ENCODE measurements around the gene PDCD1. TPM values are rescaled to one million over a fixed set of nuclear protein-coding genes. Genes with fewer than 3 reads are reported as not detected.

Gene PDCD1
- total RNA-seq, 2 experiments from 2014 or later = 9.5 to 11.4 TPM

DNA sequence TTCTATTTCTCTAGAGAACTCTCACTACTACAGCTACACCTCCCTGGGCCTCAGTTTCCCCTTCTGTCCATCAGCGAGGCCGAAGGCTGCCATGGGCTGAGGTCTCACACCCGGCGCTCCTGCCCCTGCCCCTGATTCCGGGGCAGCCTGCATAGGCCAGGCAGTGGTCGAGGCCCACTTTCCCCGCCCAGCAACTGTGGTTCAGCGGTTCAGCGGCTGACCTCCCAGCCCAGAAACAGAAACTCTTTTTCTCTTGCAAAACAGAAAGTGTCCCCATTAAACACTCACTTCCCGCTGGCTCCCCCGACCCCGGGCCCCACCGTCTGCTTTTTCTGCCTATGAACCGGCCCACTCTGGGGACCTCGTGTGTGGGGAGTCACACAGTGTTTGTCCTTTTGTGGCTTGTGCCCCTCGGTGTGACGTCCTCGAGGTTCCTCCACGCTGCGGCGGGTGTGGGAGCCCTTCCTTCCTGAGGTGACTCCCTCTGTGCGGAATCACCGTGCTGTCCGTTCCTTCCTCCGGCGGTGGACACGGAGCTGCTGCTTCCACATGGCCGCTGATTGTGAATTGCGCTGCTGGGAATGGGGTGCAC is 16.0 kb downstream of the PDCD1 start:
- Histone ChIP-seq H3K4me3 (ENCODE audit: low read length) (peak overlapping the region; percentile 49), H3K36me3 (ENCODE audit: insufficient read depth, low read length) (no peaks in the 10 kb centered on the region), H3K27me3 (ENCODE audit: control insufficient read depth in 1 of 2, insufficient read depth in 2 of 2, low read length in 2 of 2) (no peaks in the 10 kb centered on the region), H3K9me3 (ENCODE audit: control insufficient read depth in 1 of 2, insufficient read depth in 1 of 2, low read length in 2 of 2) (no peaks in the 10 kb centered on the region), H3K4me1 (ENCODE audit: insufficient read depth, low read length) (peaks cover 34% of the 10 kb centered on the region), H3K27ac (ENCODE audit: low read depth in 1 of 2, low read length in 2 of 2) (peak overlapping the region in 1 of 2 donors; percentile 30)
- intact Hi-C loops (cut with DNase I, micrococcal nuclease) = no loop called here
- peak; percentile 41 for ATAC-seq (ENCODE audit: poor library complexity)
- H3K36me3 Mint-ChIP-seq (ENCODE audit: low read depth) = no peaks in the 10 kb centered on the region
- peak overlapping the region; percentile 83 for H3K27ac Mint-ChIP-seq
- no peaks in the 10 kb centered on the region for H3K27me3 Mint-ChIP-seq
- DNase-seq = peak in 8 of 14 experiments; percentile 13 to 77 (median 50)
- ChIA-PET CTCF (no interaction called here), POLR2A (interaction anchor here (1.0 to 2.3 kb wide), 2 partner anchors 17 to 141 kb away, joined by 3 to 5 read pairs; partner anchors contain the start of gene ING5)
- H3K9me3 Mint-ChIP-seq = no peaks in the 10 kb centered on the region
- TF ChIP-seq CTCF (IDR thresholded peaks at IDR 0.05) = no peak
- H3K4me3 Mint-ChIP-seq = peak overlapping the region; percentile 56
- peaks cover 38% of the 10 kb centered on the region for H3K4me1 Mint-ChIP-seq (ENCODE audit: low read depth)

- no peaks in the 10 kb centered on the region for H3K9me3 ChIP-seq (ENCODE audit: control insufficient read depth in 1 of 2, insufficient read depth in 1 of 2, low read length in 2 of 2)
- Mint-ChIP-seq H3K4me3 (peak overlapping the region; percentile 56), H3K9me3 (no peaks in the 10 kb centered on the region), H3K27ac (peak overlapping the region; percentile 83), H3K36me3 (ENCODE audit: low read depth) (no peaks in the 10 kb centered on the region), H3K4me1 (ENCODE audit: low read depth) (peaks cover 38% of the 10 kb centered on the region), H3K27me3 (no peaks in the 10 kb centered on the region)
- H3K36me3 ChIP-seq (ENCODE audit: insufficient read depth, low read length) = no peaks in the 10 kb centered on the region
- H3K27ac ChIP-seq (ENCODE audit: low read depth in 1 of 2, low read length in 2 of 2) = no peak overlapping the region
- H3K27me3 ChIP-seq (ENCODE audit: control insufficient read depth in 1 of 2, insufficient read depth in 2 of 2, low read length in 2 of 2) = no peaks in the 10 kb centered on the region
- DNase-seq (peak in 1 of 14 experiments; percentile 18), ATAC-seq (ENCODE audit: poor library complexity) (no peak)
- POLR2A ChIA-PET = no interaction called here
- no peak for TF ChIP-seq CTCF (IDR thresholded peaks at IDR 0.05)
- intact Hi-C loops (cut with DNase I, micrococcal nuclease) = no loop called here
- H3K4me1 ChIP-seq (ENCODE audit: insufficient read depth, low read length) = peaks cover 34% of the 10 kb centered on the region
- H3K4me3 ChIP-seq (ENCODE audit: low read length) = no peak overlapping the region
- CTCF ChIA-PET = no interaction called here
Measured at GRCh38 chr2:241842067-241842415, 16.7 kb downstream of the PDCD1 start.

DNA sequence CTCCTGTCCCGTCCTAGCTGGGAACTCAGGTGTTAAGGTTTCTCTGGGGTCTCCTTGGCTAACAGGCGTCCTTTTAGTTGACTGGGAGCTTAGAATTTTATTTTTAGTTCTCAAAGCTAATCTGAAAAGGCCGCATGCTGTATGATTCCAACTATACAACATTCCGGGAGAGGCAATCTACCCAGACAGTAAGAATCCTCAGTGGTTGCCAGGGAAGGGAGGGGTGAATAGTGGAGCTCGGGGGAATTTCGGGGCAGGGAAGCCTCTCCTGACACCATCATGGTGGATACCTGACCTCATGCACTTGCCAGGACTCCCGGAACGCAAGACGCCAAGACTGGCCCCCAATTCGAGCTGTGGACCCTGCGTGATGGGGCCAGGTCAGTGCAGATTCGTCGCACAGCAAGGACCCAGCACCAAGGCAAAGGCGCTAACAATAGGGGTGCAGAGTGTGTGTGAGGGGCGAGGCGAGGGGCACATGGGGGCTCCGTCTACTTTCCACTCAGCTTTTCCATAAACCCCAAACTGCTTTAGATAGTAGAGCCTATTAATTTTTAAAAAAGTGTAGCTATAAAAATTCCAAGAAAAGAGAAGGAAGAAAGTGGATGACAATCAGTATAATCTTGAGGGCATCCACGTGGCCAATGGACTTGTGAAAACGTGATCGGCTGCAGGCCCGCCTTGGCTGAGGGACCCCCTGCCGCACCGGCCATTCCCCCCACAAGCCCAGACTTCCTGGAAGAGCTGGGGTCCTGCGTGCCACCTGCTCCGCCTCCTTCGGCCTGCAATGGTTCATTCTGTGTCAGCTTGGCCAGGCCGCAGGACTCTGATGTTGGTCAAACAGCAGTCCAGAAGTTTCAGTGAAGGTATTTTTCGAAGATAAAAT is 17.3 kb downstream of the PDCD1 start:
- H3K27ac Mint-ChIP-seq = peak overlapping the region; percentile 39
- H3K4me1 ChIP-seq (ENCODE audit: insufficient read depth, low read length) = peaks cover 32% of the 10 kb centered on the region
- TF ChIP-seq CTCF (IDR thresholded peaks at IDR 0.05) = no peak
- POLR2A ChIA-PET = no interaction called here
- H3K4me3 Mint-ChIP-seq = peak overlapping the region; percentile 49
- no peak overlapping the region for H3K4me3 ChIP-seq (ENCODE audit: low read length)
- H3K27me3 Mint-ChIP-seq = no peaks in the 10 kb centered on the region
- DNase-seq (peak in 1 of 14 experiments; percentile 19), ATAC-seq (ENCODE audit: poor library complexity) (no peak)
- no peak overlapping the region for H3K27ac ChIP-seq (ENCODE audit: low read depth in 1 of 2, low read length in 2 of 2)
- peaks cover 38% of the 10 kb centered on the region for H3K4me1 Mint-ChIP-seq (ENCODE audit: low read depth)
- H3K9me3 Mint-ChIP-seq = no peaks in the 10 kb centered on the region
- intact Hi-C loops (cut with DNase I, micrococcal nuclease) = no loop called here
- no peaks in the 10 kb centered on the region for H3K27me3 ChIP-seq (ENCODE audit: control insufficient read depth in 1 of 2, insufficient read depth in 2 of 2, low read length in 2 of 2)
- H3K36me3 Mint-ChIP-seq (ENCODE audit: low read depth) = no peaks in the 10 kb centered on the region
- H3K9me3 ChIP-seq (ENCODE audit: control insufficient read depth in 1 of 2, insufficient read depth in 1 of 2, low read length in 2 of 2) = no peaks in the 10 kb centered on the region
- CTCF ChIA-PET = interaction anchor here (0.7 kb wide), 1 partner anchor 35 kb away, joined by 3 read pairs; no protein-coding TSS in a partner anchor
- H3K36me3 ChIP-seq (ENCODE audit: insufficient read depth, low read length) = no peaks in the 10 kb centered on the region
